GM23248 (cell line): Measurements from ENCODE around the gene PDSS2. TPM values are rescaled to one million over a fixed set of nuclear protein-coding genes. Genes with fewer than 3 reads are reported as not detected.

Source experiments
- DNase-seq: peaks from one replicate; pipeline ENCODE4 v3.0.0-alpha.2; 2015
- H2AFZ ChIP-seq: fragments of 200-600 bp; sonication (generic); 2 replicates; pipeline ENCODE4 v1.6.1; 2016; ENCODE audit warnings: antibody characterized with exemption
- H3F3A ChIP-seq: fragments of 200-600 bp; sonication (generic); 2 replicates; pipeline ENCODE4 v1.6.1; 2016; ENCODE audit warnings: mild to moderate bottlenecking, antibody characterized with exemption, mixed run types; ENCODE audit not compliant: insufficient read depth
- H3K27ac ChIP-seq: fragments of 200-600 bp; sonication (generic); 2 replicates; pipeline ENCODE4 v1.5.1; 2016; ENCODE audit warnings: mild to moderate bottlenecking
- H3K27me3 ChIP-seq: fragments of 200-600 bp; sonication (generic); replicated peaks from 2 replicates; pipeline ENCODE4 v1.6.1; 2016; ENCODE audit warnings: mild to moderate bottlenecking; ENCODE audit not compliant: insufficient read depth
- H3K36me3 ChIP-seq: fragments of 200-600 bp; sonication (generic); 2 replicates; pipeline ENCODE4 v1.6.1; 2016; ENCODE audit warnings: low read depth, mild to moderate bottlenecking
- H3K4me1 ChIP-seq: fragments of 200-600 bp; sonication (generic); 2 replicates; pipeline ENCODE4 v1.6.1; 2016; ENCODE audit warnings: mild to moderate bottlenecking; ENCODE audit not compliant: insufficient read depth
- H3K4me2 ChIP-seq: fragments of 200-600 bp; sonication (generic); one replicate; pipeline ENCODE4 v1.6.1; 2016; ENCODE audit warnings: mild to moderate bottlenecking; ENCODE audit not compliant: unreplicated experiment
- H3K4me3 ChIP-seq: fragments of 200-600 bp; sonication (generic); 2 replicates; pipeline ENCODE4 v1.5.1; 2016; ENCODE audit warnings: mild to moderate bottlenecking
- H3K79me2 ChIP-seq: fragments of 200-600 bp; sonication (generic); 2 replicates; pipeline ENCODE4 v1.6.1; 2016; ENCODE audit warnings: mild to moderate bottlenecking; ENCODE audit not compliant: insufficient read depth
- H3K9ac ChIP-seq: fragments of 200-600 bp; sonication (generic); 2 replicates; pipeline ENCODE4 v1.6.1; 2016; ENCODE audit warnings: mild to moderate bottlenecking
- H3K9me2 ChIP-seq: fragments of 200-600 bp; sonication (generic); 2 replicates; pipeline ENCODE4 v1.6.1; 2016; ENCODE audit warnings: mixed run types, mild to moderate bottlenecking, moderate library complexity; ENCODE audit not compliant: insufficient read depth
- H3K9me3 ChIP-seq: fragments of 200-600 bp; sonication (generic); one replicate; pipeline ENCODE4 v1.6.1; 2017; ENCODE audit warnings: low read depth
- H4K20me1 ChIP-seq: fragments of 200-600 bp; sonication (generic); 2 replicates; pipeline ENCODE4 v1.6.0; 2016; ENCODE audit not compliant: insufficient read depth
- EZH2 ChIP-seq: fragments of 200-600 bp; sonication (generic); IDR thresholded peaks from 2 replicates; pipeline ENCODE4 v1.6.1; 2018; ENCODE audit warnings: antibody characterized with exemption, mild to moderate bottlenecking; ENCODE audit not compliant: insufficient read depth, poor library complexity, severe bottlenecking
- EZH2phosphoT487 ChIP-seq: fragments of 200-600 bp; sonication (generic); IDR thresholded peaks from 2 replicates; pipeline ENCODE4 v1.6.1; 2018; ENCODE audit warnings: antibody characterized with exemption, moderate library complexity, mild to moderate bottlenecking, low read depth; ENCODE audit not compliant: insufficient read depth
- WGBS, 2 experiments: methylation state at CpG; one replicate each; pipeline ENCODE4 v1.1.6; 2015 to 2017; ENCODE audit warnings: low lambda C conversion rate in 2 of 2, low coverage in 1 of 2; ENCODE audit errors: missing lambda C conversion rate in 2 of 2; 5-methylcytosine and 5-hydroxymethylcytosine counted together
- in situ Hi-C: fragments of 300-500 bp; cut with MboI; formaldehyde crosslinking; loops from 2 replicates; pipeline ENCODE4 v1.15.0; 2020
- polyA plus RNA-seq: library from polyadenylated mRNA; unstranded; fragments of >200 nt; fragmentation: Nextera tagmentation; extraction: Ambion mirVana; gene quantifications from 2 replicates; pipeline ENCODE4 v1.2.1, GENCODE V29; 2016
- total RNA-seq: library from RNA; depleted of rRNA; stranded (reverse); fragments of >200 nt; shearing (Covaris generic); gene quantifications from 2 replicates; pipeline ENCODE4 v1.2.3, GENCODE V29; 2014

Gene PDSS2
- total and polyA plus RNA-seq, 2 experiments from 2014 or later = 9.9 to 10.3 TPM

- Histone ChIP-seq H3F3A (no peaks in the 10 kb centered on the region), H4K20me1 (no peaks in the 10 kb centered on the region), H3K4me2 (no peak overlapping the region), H3K79me2 (no peaks in the 10 kb centered on the region), H3K9me2 (no peaks in the 10 kb centered on the region), H3K36me3 (no peaks in the 10 kb centered on the region), H2AFZ (no peak overlapping the region), H3K9ac (no peak overlapping the region), H3K27me3 (no peaks in the 10 kb centered on the region), H3K9me3 (no peaks in the 10 kb centered on the region), H3K4me1 (no peaks in the 10 kb centered on the region), H3K4me3 (no peak overlapping the region), H3K27ac (no peak overlapping the region)
- DNase-seq = no peak
- TF ChIP-seq EZH2phosphoT487 (no peak), EZH2 (no peak)
- in situ Hi-C loops = no loop called here
- 97 to 100% methylated on average over 3 of the region's 3 CpGs for WGBS, 2 experiments
Measured at GRCh38 chr6:107161521-107161920, 297.8 kb downstream of the PDSS2 start.

- in situ Hi-C loops = no loop called here
- Histone ChIP-seq H3K79me2 (no peaks in the 10 kb centered on the region), H3K9me3 (no peaks in the 10 kb centered on the region), H4K20me1 (no peaks in the 10 kb centered on the region), H3K9ac (no peak overlapping the region), H3K4me1 (no peaks in the 10 kb centered on the region), H3K36me3 (no peaks in the 10 kb centered on the region), H2AFZ (no peak overlapping the region), H3K4me2 (no peak overlapping the region), H3K27ac (no peak overlapping the region), H3K4me3 (no peak overlapping the region), H3K9me2 (no peaks in the 10 kb centered on the region), H3K27me3 (no peaks in the 10 kb centered on the region), H3F3A (no peaks in the 10 kb centered on the region)
- DNase-seq = no peak
- 92 to 100% methylated on average over 2 of the region's 2 CpGs for WGBS, 2 experiments
- no peak for TF ChIP-seq EZH2phosphoT487
- no peak for TF ChIP-seq EZH2
Measured at GRCh38 chr6:107156617-107157016, 302.7 kb downstream of the PDSS2 start.

GRCh38 chr6:107154801-107155160 lies 304.6 kb downstream of the PDSS2 start:
- Histone ChIP-seq H3K4me3 (no peak overlapping the region), H3K9me3 (no peaks in the 10 kb centered on the region), H3K9me2 (no peaks in the 10 kb centered on the region), H3K27ac (no peak overlapping the region), H3K9ac (no peak overlapping the region), H3F3A (no peaks in the 10 kb centered on the region), H3K4me1 (no peaks in the 10 kb centered on the region), H3K27me3 (no peaks in the 10 kb centered on the region), H3K36me3 (no peaks in the 10 kb centered on the region), H2AFZ (no peak overlapping the region), H4K20me1 (no peaks in the 10 kb centered on the region), H3K4me2 (no peak overlapping the region), H3K79me2 (no peaks in the 10 kb centered on the region)
- in situ Hi-C loops = no loop called here
- WGBS, 2 experiments = 90 to 91% methylated on average over 2 of the region's 2 CpGs
- DNase-seq = no peak
- TF ChIP-seq EZH2 (no peak), EZH2phosphoT487 (no peak)

GRCh38 chr6:107154131-107154800 lies 305.1 kb downstream of the PDSS2 start:
- Histone ChIP-seq H3K27ac (no peak overlapping the region), H3K9ac (no peak overlapping the region), H3K27me3 (no peaks in the 10 kb centered on the region), H3K4me2 (no peak overlapping the region), H3K79me2 (no peaks in the 10 kb centered on the region), H3K9me3 (no peaks in the 10 kb centered on the region), H4K20me1 (no peaks in the 10 kb centered on the region), H3K9me2 (no peaks in the 10 kb centered on the region), H2AFZ (no peak overlapping the region), H3K4me1 (no peaks in the 10 kb centered on the region), H3K36me3 (no peaks in the 10 kb centered on the region), H3K4me3 (no peak overlapping the region), H3F3A (no peaks in the 10 kb centered on the region)
- 88 to 90% methylated on average over 12 of the region's 12 CpGs for WGBS, 2 experiments
- no peak for DNase-seq
- TF ChIP-seq EZH2phosphoT487 (no peak), EZH2 (no peak)
- in situ Hi-C loops = no loop called here
